ENCODE measurements around the gene BMP10. TPM values are rescaled to one million over a fixed set of nuclear protein-coding genes. Genes with fewer than 3 reads are reported as not detected.

BMP10 gene
- polyA plus RNA-seq, 1 of the 3 experiments (the other 2 are of a cell fraction), result not detected

- no peaks in the 10 kb centered on the region for H3K9me2 ChIP-seq
- CTCF ChIA-PET, result interaction anchor here (1.5 kb wide), 1 partner anchor 438 kb away, joined by 4 read pairs; no protein-coding TSS in a partner anchor
- DNase-seq, result no peak
Measured at GRCh38 chr2:68901561-68901960, 30.4 kb upstream of the BMP10 start.

More at GRCh38 chr2:68901561-68901960, 30.4 kb upstream of the BMP10 start:
- peaks cover 6% of the 10 kb centered on the region; the same call in 1 of the 2 replicates for H3K9me3 ChIP-seq
- H3K27me3 ChIP-seq (ENCODE audit: insufficient read depth), result no peaks in the 10 kb centered on the region
- POLR2A ChIA-PET, result no interaction called here
- TF ChIP-seq SIN3A (IDR thresholded peaks at IDR 0.05; ENCODE audit: borderline replicate concordance, low read depth, low read length) (no peak), FOSL2 (IDR thresholded peaks at IDR 0.05; ENCODE audit: borderline replicate concordance, low read depth) (no peak), CTCF (IDR thresholded peaks at IDR 0.05) (no peak), USF2 (IDR thresholded peaks at IDR 0.05; ENCODE audit: borderline replicate concordance, low read depth, low read length) (no peak), ZBTB33 (IDR thresholded peaks at IDR 0.05; ENCODE audit: borderline replicate concordance, low read depth) (no peak), TEAD4 (IDR thresholded peaks at IDR 0.05; ENCODE audit: borderline replicate concordance, insufficient read depth) (no peak), IRF3 (IDR thresholded peaks at IDR 0.05; ENCODE audit: low read depth, low read length) (no peak), ELF1 (IDR thresholded peaks at IDR 0.05) (no peak), NRF1 (IDR thresholded peaks at IDR 0.05; ENCODE audit: low read depth, low read length) (no peak), MAX (IDR thresholded peaks at IDR 0.05; ENCODE audit: low read depth) (no peak), TAF1 (IDR thresholded peaks at IDR 0.05; ENCODE audit: borderline replicate concordance, low read depth, low read length) (no peak)
- H3K4me2 ChIP-seq, result no peak overlapping the region
- H3K4me1 ChIP-seq (ENCODE audit: control insufficient read depth in 1 of 2, insufficient read depth in 2 of 2, low read depth in 1 of 2, low read length in 1 of 2), result no peaks in the 10 kb centered on the region
- H2AFZ ChIP-seq (ENCODE audit: low read depth), result no peak overlapping the region
- 50% methylated on average over 1 of the region's 1 CpG for WGBS (ENCODE audit: low lambda C conversion rate)
- H3K36me3 ChIP-seq (replicated peaks in 1 of 2; ENCODE audit: control insufficient read depth in 1 of 2, insufficient read depth in 2 of 2, low read length in 1 of 2), result no peaks in the 10 kb centered on the region
- H3K9ac ChIP-seq, result no peak overlapping the region
- no peaks in the 10 kb centered on the region for H3K79me2 ChIP-seq (ENCODE audit: insufficient read depth)
- H3F3A ChIP-seq (replicated peaks; ENCODE audit: insufficient read depth), result no peaks in the 10 kb centered on the region
- H4K20me1 ChIP-seq (ENCODE audit: insufficient read depth), result no peaks in the 10 kb centered on the region
- H3K27ac ChIP-seq (ENCODE audit: low read depth in 2 of 2, low read length in 1 of 2), result no peak overlapping the region
- no peak overlapping the region for H3K4me3 ChIP-seq (ENCODE audit: low read depth in 2 of 2, low read length in 1 of 2)

Data from SK-N-SH (cell line).